ENCODE data around the gene ERC1.

Gene ERC1

DNA sequence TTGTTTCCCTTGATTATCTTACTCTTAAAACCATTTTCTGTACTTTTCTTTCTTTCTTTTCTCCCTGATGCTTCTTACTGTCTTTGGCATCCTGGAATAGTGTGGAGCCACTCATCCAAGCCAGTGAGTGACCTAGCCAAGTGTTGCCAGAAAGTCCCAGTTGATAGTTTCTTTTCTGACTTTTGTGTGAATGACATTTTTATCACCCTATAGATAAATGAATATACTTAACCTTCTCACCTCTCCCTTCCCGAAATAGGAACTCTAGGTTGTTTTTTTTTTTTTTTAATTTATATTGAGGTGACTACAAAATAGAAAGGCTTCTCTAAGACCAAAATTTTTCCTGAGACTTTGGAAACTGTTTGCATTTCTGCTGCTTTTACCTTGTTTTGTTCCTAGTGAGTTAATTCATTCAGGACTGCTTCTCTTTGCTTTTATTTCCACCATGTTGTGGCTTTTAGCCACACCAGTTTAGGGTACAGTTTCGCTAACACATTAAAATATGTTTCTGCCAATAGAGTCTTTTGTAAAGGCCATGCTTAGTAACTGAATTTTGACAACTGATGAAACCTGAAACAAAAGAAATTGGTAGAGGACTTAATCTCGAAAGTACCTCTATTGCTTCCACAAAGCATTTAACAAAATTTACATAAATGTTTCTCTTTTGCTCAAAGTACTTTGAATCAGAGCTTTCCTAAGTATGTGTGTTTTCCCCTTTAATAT lies 194.6 kb downstream of the ERC1 start (continued):
- TF ChIP-seq ZNF518A (tag by site-specific recombination; conservative IDR thresholded peaks at IDR 0.05; ENCODE audit: low read depth) = no peak
- TF ChIP-seq ZBTB1 (tag by site-specific recombination; IDR thresholded peaks at IDR 0.05) = no peak
- no peak for TF ChIP-seq ZNF677 (tag by site-specific recombination; IDR thresholded peaks at IDR 0.05)

DNA sequence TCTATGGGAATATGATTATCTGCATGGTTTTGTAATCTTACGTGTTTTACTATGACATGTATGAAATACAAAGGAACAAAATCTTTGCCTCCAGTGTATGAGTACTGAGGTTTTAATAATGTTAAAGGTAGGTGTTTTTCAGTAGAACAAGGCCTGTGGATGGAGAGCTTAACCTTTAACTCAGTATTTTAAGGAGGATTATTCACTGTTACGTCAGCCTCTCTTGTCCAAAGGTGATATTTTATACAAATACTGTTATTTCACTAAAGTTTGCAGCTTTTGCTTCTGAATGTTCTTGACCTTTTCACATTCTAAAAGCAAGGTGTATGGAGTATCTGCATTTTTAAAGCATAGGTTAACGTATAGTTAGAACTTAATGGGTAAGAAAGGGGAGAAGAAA lies 195.3 kb downstream of the ERC1 start:
- Histone ChIP-seq H3K4me3 (ENCODE audit: low read depth, low read length) (no peak overlapping the region), H3K36me3 (ENCODE audit: control insufficient read depth in 2 of 2, insufficient read depth in 1 of 2, low read length in 2 of 2) (peaks cover 14 to 19% of the 10 kb centered on the region in 2 experiments), H3K9me3 (ENCODE audit: control insufficient read depth, insufficient read depth, low read depth, low read length) (no peaks in the 10 kb centered on the region), H3K4me1 (ENCODE audit: control insufficient read depth, insufficient read depth, low read length) (peaks cover 7% of the 10 kb centered on the region), H3K27ac (ENCODE audit: extremely low read depth, low read depth, low read length) (no peak overlapping the region)
- ChIA-PET POLR2A (no interaction called here), CTCF (no interaction called here)
- TF ChIP-seq OSR2 (tag by site-specific recombination; IDR thresholded peaks at IDR 0.05) (no peak), AEBP2 (tag by site-specific recombination; IDR thresholded peaks at IDR 0.05; ENCODE audit: borderline replicate concordance) (no peak), REPIN1 (tag by site-specific recombination; IDR thresholded peaks at IDR 0.05; ENCODE audit: low read depth) (no peak), ZNF23 (tag by site-specific recombination; IDR thresholded peaks at IDR 0.05; ENCODE audit: borderline replicate concordance) (no peak), ZNF16 (tag by site-specific recombination; IDR thresholded peaks at IDR 0.05; ENCODE audit: low read depth) (no peak), ZNF311 (tag by site-specific recombination; IDR thresholded peaks at IDR 0.05; ENCODE audit: borderline replicate concordance) (no peak), PRDM1 (tag by site-specific recombination; IDR thresholded peaks at IDR 0.05) (no peak), ZFP69B (tag by site-specific recombination; IDR thresholded peaks at IDR 0.05) (no peak), ZNF580 (tag by site-specific recombination; IDR thresholded peaks at IDR 0.05) (no peak), ZBTB1 (tag by site-specific recombination; IDR thresholded peaks at IDR 0.05) (no peak), ZNF677 (tag by site-specific recombination; IDR thresholded peaks at IDR 0.05) (no peak)
- TF ChIP-seq, protein P1, sequence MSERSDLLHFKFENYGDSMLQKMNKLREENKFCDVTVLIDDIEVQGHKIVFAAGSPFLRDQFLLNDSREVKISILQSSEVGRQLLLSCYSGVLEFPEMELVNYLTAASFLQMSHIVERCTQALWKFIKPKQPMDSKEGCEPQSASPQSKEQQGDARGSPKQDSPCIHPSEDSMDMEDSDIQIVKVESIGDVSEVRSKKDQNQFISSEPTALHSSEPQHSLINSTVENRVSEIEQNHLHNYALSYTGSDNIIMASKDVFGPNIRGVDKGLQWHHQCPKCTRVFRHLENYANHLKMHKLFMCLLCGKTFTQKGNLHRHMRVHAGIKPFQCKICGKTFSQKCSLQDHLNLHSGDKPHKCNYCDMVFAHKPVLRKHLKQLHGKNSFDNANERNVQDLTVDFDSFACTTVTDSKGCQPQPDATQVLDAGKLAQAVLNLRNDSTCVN (tag by site-specific recombination; optimal IDR thresholded peaks at IDR 0.05) = no peak
- TF ChIP-seq, protein P2, sequence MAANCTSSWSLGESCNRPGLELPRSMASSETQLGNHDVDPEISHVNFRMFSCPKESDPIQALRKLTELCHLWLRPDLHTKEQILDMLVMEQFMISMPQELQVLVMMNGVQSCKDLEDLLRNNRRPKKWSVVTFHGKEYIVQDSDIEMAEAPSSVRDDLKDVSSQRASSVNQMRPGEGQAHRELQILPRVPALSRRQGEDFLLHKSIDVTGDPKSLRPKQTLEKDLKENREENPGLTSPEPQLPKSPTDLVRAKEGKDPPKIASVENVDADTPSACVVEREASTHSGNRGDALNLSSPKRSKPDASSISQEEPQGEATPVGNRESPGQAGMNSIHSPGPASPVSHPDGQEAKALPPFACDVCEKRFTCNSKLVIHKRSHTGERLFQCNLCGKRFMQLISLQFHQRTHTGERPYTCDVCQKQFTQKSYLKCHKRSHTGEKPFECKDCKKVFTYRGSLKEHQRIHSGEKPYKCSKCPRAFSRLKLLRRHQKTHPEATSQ (tag by site-specific recombination; IDR thresholded peaks at IDR 0.05) = no peak
